Measurements from ENCODE around the gene EMC1. TPM values are rescaled to one million over a fixed set of nuclear protein-coding genes. Genes with fewer than 3 reads are reported as not detected.

Gene EMC1
- total and polyA plus RNA-seq, 2 donors (not counting 1 experiment from before 2014, with no cell fraction given) = 25.8 to 45.5 TPM

DNA sequence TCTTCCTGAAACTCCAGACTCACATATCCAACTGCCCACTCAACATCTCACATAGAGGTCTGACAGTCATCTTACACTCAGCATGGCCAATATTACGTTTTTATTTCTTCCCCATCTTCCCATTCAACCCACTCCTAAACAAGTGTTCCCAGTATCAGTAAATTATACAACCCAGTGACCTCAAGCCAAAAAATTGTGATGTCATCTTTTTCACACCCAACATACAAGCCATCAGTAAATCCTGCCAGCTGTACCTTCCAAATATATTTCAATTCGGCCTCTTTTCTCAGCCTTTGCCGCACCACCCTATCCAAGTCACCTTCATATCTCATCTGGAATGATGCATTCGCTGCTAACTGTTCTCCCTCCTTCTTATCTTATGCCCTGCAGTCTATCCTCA lies 60.9 kb downstream of the EMC1 start:
- intact Hi-C loops (cut with micrococcal nuclease) = no loop called here
- no peak for DNase-seq
- Histone ChIP-seq H3K27me3 (replicated peaks in 1 of 4; ENCODE audit: control extremely low read depth in 1 of 4, control insufficient read depth in 3 of 4, insufficient read depth in 4 of 4, low read length in 3 of 4) (no peaks in the 10 kb centered on the region), H3K27ac (ENCODE audit: low read length in 2 of 2) (no peak overlapping the region), H3K4me1 (ENCODE audit: control insufficient read depth in 2 of 2, insufficient read depth in 2 of 2, low read length in 2 of 2) (no peaks in the 10 kb centered on the region), H3K79me2 (ENCODE audit: control insufficient read depth, insufficient read depth, low read length) (peaks cover 7% of the 10 kb centered on the region), H2AFZ (ENCODE audit: insufficient read depth, low read depth, low read length, poor library complexity, severe bottlenecking) (no peak overlapping the region), H3K9me3 (ENCODE audit: control extremely low read depth in 1 of 3, control insufficient read depth in 2 of 3, insufficient read depth in 1 of 3, low read length in 2 of 3) (no peaks in the 10 kb centered on the region), H3K4me2 (replicated peaks; ENCODE audit: low read depth, low read length, poor library complexity, severe bottlenecking) (no peak overlapping the region), H4K20me1 (ENCODE audit: control insufficient read depth, insufficient read depth, low read length, poor library complexity, severe bottlenecking) (no peaks in the 10 kb centered on the region), H3K4me3 (ENCODE audit: control extremely low read depth in 1 of 5, extremely low read depth in 1 of 5, insufficient read depth in 1 of 5, low read depth in 2 of 5, low read length in 4 of 5) (no peak overlapping the region), H3K36me3 (replicated peaks in 1 of 2; ENCODE audit: control extremely low read depth in 1 of 2, control insufficient read depth in 1 of 2, extremely low read depth in 1 of 2, insufficient read depth in 2 of 2, low read length in 1 of 2) (peaks cover 22 to 70% of the 10 kb centered on the region in 2 experiments), H3K9ac (ENCODE audit: low read length) (no peak overlapping the region)
- Mint-ChIP-seq H3K27ac (no peak overlapping the region), H3K9me3 (ENCODE audit: insufficient read depth) (no peaks in the 10 kb centered on the region), H3K4me1 (no peaks in the 10 kb centered on the region), H3K4me3 (no peak overlapping the region), H3K27me3 (no peaks in the 10 kb centered on the region)
- ChIA-PET POLR2A (no interaction called here), CTCF (interaction anchor here (1.1 kb wide), 1 partner anchor 9 kb away, joined by 3 read pairs; no protein-coding TSS in a partner anchor)
- TF ChIP-seq, protein P1, sequence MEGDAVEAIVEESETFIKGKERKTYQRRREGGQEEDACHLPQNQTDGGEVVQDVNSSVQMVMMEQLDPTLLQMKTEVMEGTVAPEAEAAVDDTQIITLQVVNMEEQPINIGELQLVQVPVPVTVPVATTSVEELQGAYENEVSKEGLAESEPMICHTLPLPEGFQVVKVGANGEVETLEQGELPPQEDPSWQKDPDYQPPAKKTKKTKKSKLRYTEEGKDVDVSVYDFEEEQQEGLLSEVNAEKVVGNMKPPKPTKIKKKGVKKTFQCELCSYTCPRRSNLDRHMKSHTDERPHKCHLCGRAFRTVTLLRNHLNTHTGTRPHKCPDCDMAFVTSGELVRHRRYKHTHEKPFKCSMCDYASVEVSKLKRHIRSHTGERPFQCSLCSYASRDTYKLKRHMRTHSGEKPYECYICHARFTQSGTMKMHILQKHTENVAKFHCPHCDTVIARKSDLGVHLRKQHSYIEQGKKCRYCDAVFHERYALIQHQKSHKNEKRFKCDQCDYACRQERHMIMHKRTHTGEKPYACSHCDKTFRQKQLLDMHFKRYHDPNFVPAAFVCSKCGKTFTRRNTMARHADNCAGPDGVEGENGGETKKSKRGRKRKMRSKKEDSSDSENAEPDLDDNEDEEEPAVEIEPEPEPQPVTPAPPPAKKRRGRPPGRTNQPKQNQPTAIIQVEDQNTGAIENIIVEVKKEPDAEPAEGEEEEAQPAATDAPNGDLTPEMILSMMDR (IDR thresholded peaks at IDR 0.05) = no peak
- TF ChIP-seq EZH2 (IDR thresholded peaks at IDR 0.05; ENCODE audit: borderline replicate concordance, insufficient read depth, low read depth, low read length, poor library complexity, severe bottlenecking) = no peak
- ATAC-seq (ENCODE audit: low read depth) = no peak
- 96% methylated on average over 3 of the region's 4 CpGs for WGBS (ENCODE audit: insufficient coverage)

DNA sequence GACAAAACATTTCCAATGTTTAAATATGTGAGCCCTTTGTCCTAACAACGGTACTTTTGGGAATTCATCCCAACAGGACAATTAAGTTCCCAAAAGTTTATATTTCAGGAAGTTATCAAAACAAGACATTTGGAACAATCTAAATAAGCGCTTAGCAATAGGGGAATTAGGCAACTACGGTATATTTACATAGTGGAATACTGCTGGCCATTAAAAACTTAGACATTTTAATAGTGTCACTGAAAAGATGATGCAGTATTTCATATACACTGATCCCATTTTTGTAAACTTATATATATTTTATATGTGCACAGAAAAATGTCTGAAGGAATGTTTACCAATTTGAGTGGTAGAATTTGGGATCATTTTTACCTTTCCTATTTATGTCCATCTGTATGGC lies 62.1 kb downstream of the EMC1 start:
- H3K4me3 Mint-ChIP-seq = no peak overlapping the region
- Histone ChIP-seq H3K4me3 (ENCODE audit: control extremely low read depth in 1 of 5, extremely low read depth in 1 of 5, insufficient read depth in 1 of 5, low read depth in 2 of 5, low read length in 4 of 5) (no peak overlapping the region), H3K4me2 (replicated peaks; ENCODE audit: low read depth, low read length, poor library complexity, severe bottlenecking) (no peak overlapping the region), H2AFZ (ENCODE audit: insufficient read depth, low read depth, low read length, poor library complexity, severe bottlenecking) (no peak overlapping the region), H3K79me2 (ENCODE audit: control insufficient read depth, insufficient read depth, low read length) (peaks cover 7% of the 10 kb centered on the region), H3K27ac (ENCODE audit: low read length in 2 of 2) (no peak overlapping the region), H3K9me3 (ENCODE audit: control extremely low read depth in 1 of 3, control insufficient read depth in 2 of 3, insufficient read depth in 1 of 3, low read length in 2 of 3) (no peaks in the 10 kb centered on the region), H3K36me3 (replicated peaks in 1 of 2; ENCODE audit: control extremely low read depth in 1 of 2, control insufficient read depth in 1 of 2, extremely low read depth in 1 of 2, insufficient read depth in 2 of 2, low read length in 1 of 2) (peaks cover 19 to 78% of the 10 kb centered on the region in 2 experiments), H3K27me3 (replicated peaks in 1 of 4; ENCODE audit: control extremely low read depth in 1 of 4, control insufficient read depth in 3 of 4, insufficient read depth in 4 of 4, low read length in 3 of 4) (no peaks in the 10 kb centered on the region), H3K4me1 (ENCODE audit: control insufficient read depth in 2 of 2, insufficient read depth in 2 of 2, low read length in 2 of 2) (no peaks in the 10 kb centered on the region), H4K20me1 (ENCODE audit: control insufficient read depth, insufficient read depth, low read length, poor library complexity, severe bottlenecking) (no peaks in the 10 kb centered on the region), H3K9ac (ENCODE audit: low read length) (no peak overlapping the region)
- H3K9me3 Mint-ChIP-seq (ENCODE audit: insufficient read depth) = no peaks in the 10 kb centered on the region
- DNase-seq (no peak), ATAC-seq (ENCODE audit: low read depth) (no peak)
- no peaks in the 10 kb centered on the region for H3K27me3 Mint-ChIP-seq
- POLR2A ChIA-PET = no interaction called here
- H3K27ac Mint-ChIP-seq = no peak overlapping the region
- CTCF ChIA-PET = no interaction called here
- H3K4me1 Mint-ChIP-seq = no peaks in the 10 kb centered on the region
- WGBS (ENCODE audit: insufficient coverage) = no CpG with 5 or more reads among the region's 3 CpGs
- intact Hi-C loops (cut with micrococcal nuclease) = no loop called here
- no peak for TF ChIP-seq EZH2 (IDR thresholded peaks at IDR 0.05; ENCODE audit: borderline replicate concordance, insufficient read depth, low read depth, low read length, poor library complexity, severe bottlenecking)
- TF ChIP-seq, protein P1 (IDR thresholded peaks at IDR 0.05) = no peak

Measured in B cell (primary cell).